K562 (cell line): ENCODE measurements around the gene UCP1. TPM values are rescaled to one million over a fixed set of nuclear protein-coding genes. Genes with fewer than 3 reads are reported as not detected.

Source experiments
- ATAC-seq: fragments of 200-7000 bp; cut with Tn5 transposase; 3 replicates; pipeline ENCODE4 v1.9.1; 2020; ENCODE audit warnings: moderate library complexity
- BruUV-seq: library from RNA; stranded (reverse); fragments of 400-500 nt; replicated peaks from 2 replicates; lab custom pipeline; 2021; lab: Mats Ljungman, UMichigan
- CTCF ChIA-PET: fragments of 300-600 bp; formaldehyde crosslinking; extraction: SDS; loops from one replicate; lab custom pipeline; 2021; ENCODE audit warnings: low intra/inter-chr PET ratio; lab: Yijun Ruan, JAX
- POLR2A ChIA-PET: fragments of 300-600, 350-650 bp; sonication (Branson Sonifier 250); formaldehyde crosslinking; extraction: SDS; loops from one replicate; lab custom pipeline; 2021; ENCODE audit warnings: antibody characterized with exemption, inconsistent platforms; lab: Yijun Ruan, JAX
- DNase-seq, 4 experiments: peaks; one replicate each; pipeline versions ENCODE4 v3.0.0 to v3.0.0-alpha.2; 2011 to 2018; ENCODE audit warnings: low spot score in 3 of 4, mixed read lengths in 3 of 4; ENCODE audit errors: extremely low read depth in 1 of 4
- FAIRE-seq: peaks from 2 replicates; lab custom pipeline; 2011; peaks lifted over from hg19 to GRCh38; lab: Jason Lieb, UNC
- H2AFZ ChIP-seq: 2 replicates; pipeline ENCODE4 v1.6.0; 2011; ENCODE audit warnings: low read depth, low read length, control low read depth, inconsistent platforms
- H3K27ac ChIP-seq: fragments of 200-600 bp; 3 replicates; pipeline ENCODE4 v1.8.0; 2011; ENCODE audit warnings: low read depth, mild to moderate bottlenecking, control low read depth, inconsistent platforms, low read length, moderate library complexity, mixed read lengths; ENCODE audit errors: extremely low read depth
- H3K27me3 ChIP-seq, 2 experiments: fragments of 300-600 bp in 1 of 2; 2 replicates in 1 of 2; 3 replicates in 1 of 2; pipeline versions ENCODE4 v1.6.0 to v1.8.0; 2011; ENCODE audit warnings: inconsistent platforms in 2 of 2, low read length in 2 of 2, mild to moderate bottlenecking in 1 of 2, mixed read lengths in 1 of 2, moderate library complexity in 1 of 2; ENCODE audit not compliant: control insufficient read depth in 2 of 2, insufficient read depth in 2 of 2
- H3K36me3 ChIP-seq: fragments of 300-600 bp; 3 replicates; pipeline ENCODE4 v1.8.0; 2011; ENCODE audit warnings: mild to moderate bottlenecking, low read length, inconsistent platforms; ENCODE audit not compliant: control insufficient read depth, insufficient read depth
- H3K4me1 ChIP-seq, 2 experiments: fragments of 200-600 bp in 1 of 2; replicated peaks in 1 of 2; 2 replicates in 1 of 2; 3 replicates in 1 of 2; pipeline versions ENCODE4 v1.5.1 to v1.8.0; 2011; ENCODE audit warnings: inconsistent platforms in 2 of 2, low read length in 2 of 2, mild to moderate bottlenecking in 1 of 2, mixed read lengths in 1 of 2, moderate library complexity in 1 of 2; ENCODE audit not compliant: control insufficient read depth in 2 of 2, insufficient read depth in 2 of 2
- H3K4me2 ChIP-seq: 2 replicates; pipeline ENCODE4 v1.6.1; 2011; ENCODE audit warnings: low read length, control low read depth, inconsistent platforms, mixed read lengths; ENCODE audit not compliant: insufficient read depth
- H3K4me3 ChIP-seq: fragments of 200-600 bp; sonication (generic), shearing (Covaris generic); 2 replicates; pipeline ENCODE4 v1.5.1; 2016; ENCODE audit warnings: control low read depth, inconsistent platforms
- H3K79me2 ChIP-seq: fragments of 200-600 bp; 3 replicates; pipeline ENCODE4 v1.8.0; 2011; ENCODE audit warnings: low read length, inconsistent platforms; ENCODE audit not compliant: control insufficient read depth, insufficient read depth
- H3K9ac ChIP-seq, 2 experiments: 2 replicates each; pipeline versions ENCODE4 v1.6.0 to v1.6.1; 2011; ENCODE audit warnings: low read depth in 2 of 2, low read length in 2 of 2, control low read depth in 1 of 2, inconsistent platforms in 1 of 2, mild to moderate bottlenecking in 1 of 2, mixed read lengths in 1 of 2; ENCODE audit not compliant: insufficient read depth in 1 of 2
- H3K9me1 ChIP-seq: one replicate; pipeline ENCODE4 v1.6.0; 2011; ENCODE audit warnings: inconsistent platforms, mild to moderate bottlenecking, low read length, moderate library complexity; ENCODE audit not compliant: control insufficient read depth, insufficient read depth
- H3K9me3 ChIP-seq: replicated peaks from 2 replicates; pipeline ENCODE4 v1.5.1; 2011; ENCODE audit warnings: low read depth, low read length, inconsistent platforms; ENCODE audit not compliant: control insufficient read depth, insufficient read depth
- H4K20me1 ChIP-seq: replicated peaks from 2 replicates; pipeline ENCODE4 v1.6.1; 2011; ENCODE audit warnings: low read length, inconsistent platforms, mixed read lengths; ENCODE audit not compliant: control insufficient read depth, insufficient read depth
- ARID1B ChIP-seq: fragments of 450-650 bp; IDR thresholded peaks from 2 replicates; pipeline ENCODE4 v1.6.1; 2016; ENCODE audit warnings: antibody characterized with exemption, mild to moderate bottlenecking, inconsistent platforms
- CXXC5 ChIP-seq: fragments of 250-450 bp; sonication (Bioruptor Pico); IDR thresholded peaks from 2 replicates; pipeline ENCODE4 v1.8.0; 2022; ENCODE audit warnings: inconsistent platforms, mild to moderate bottlenecking, moderate library complexity
- EGR1 ChIP-seq: fragments of 450-650 bp; conservative IDR thresholded peaks from 2 replicates; pipeline ENCODE4 v1.6.1; 2017; ENCODE audit warnings: mild to moderate bottlenecking
- EHMT2 ChIP-seq: fragments of 450-650 bp; IDR thresholded peaks from 2 replicates; pipeline ENCODE4 v1.6.1; 2018; ENCODE audit warnings: antibody characterized with exemption
- MEIS2 ChIP-seq: fragments of 450-650 bp; IDR thresholded peaks from 2 replicates; pipeline ENCODE4 v1.6.1; 2014; ENCODE audit warnings: mild to moderate bottlenecking; ENCODE audit not compliant: partially characterized antibody
- MYBL2 ChIP-seq, 2 experiments: fragments of 450-650 bp in 1 of 2; sonication (generic) in 1 of 2; formaldehyde crosslinking in 1 of 2; IDR thresholded peaks; 2 replicates each; pipeline versions ENCODE4 v1.6.1 to v1.8.1; 2017 to 2022; ENCODE audit warnings: borderline replicate concordance in 1 of 2, inconsistent platforms in 1 of 2, low read depth in 1 of 2, mild to moderate bottlenecking in 1 of 2, missing genetic modification reagents in 1 of 2, moderate library complexity in 1 of 2
- NR2C1 ChIP-seq, 2 experiments: fragments of 450-650 bp; IDR thresholded peaks; 2 replicates each; pipeline ENCODE4 v1.6.1; 2017; ENCODE audit warnings: mild to moderate bottlenecking in 2 of 2, antibody characterized with exemption in 1 of 2, inconsistent platforms in 1 of 2, missing compliant biosample characterization in 1 of 2, missing genetic modification characterization in 1 of 2
- RB1 ChIP-seq: fragments of 450-650 bp; IDR thresholded peaks from 2 replicates; pipeline ENCODE4 v1.6.1; 2017; ENCODE audit warnings: low read depth, mild to moderate bottlenecking
- SMC3 ChIP-seq: conservative IDR thresholded peaks from 2 replicates; pipeline ENCODE4 v1.6.1; 2011; ENCODE audit warnings: low read depth, low read length, improper control_type of control experiment; ENCODE audit not compliant: insufficient read depth
- ZBTB11 ChIP-seq, 3 experiments: fragments of 200-800 bp in 1 of 3; fragments of 250-450 bp in 1 of 3; fragments of 450-650 bp in 1 of 3; sonication (Bioruptor Pico) in 1 of 3; sonication (Bioruptor generic) in 1 of 3; formaldehyde crosslinking in 1 of 3; IDR thresholded peaks; 2 replicates each; pipeline versions ENCODE4 v1.6.1 to v1.8.0; 2016 to 2022; ENCODE audit warnings: mild to moderate bottlenecking in 2 of 3, missing genetic modification characterization in 2 of 3, missing compliant biosample characterization in 1 of 3, moderate library complexity in 1 of 3
- WGBS: fragments of 100-300 bp; shearing (Covaris generic); methylation state at CpG from one replicate; pipeline ENCODE4 v1.1.6; 2016; ENCODE audit warnings: low coverage, mixed read lengths; ENCODE audit not compliant: insufficient coverage; ENCODE audit errors: missing lambda C conversion rate; 5-methylcytosine and 5-hydroxymethylcytosine counted together
- in situ Hi-C: fragments of 300-500 bp; cut with MboI; formaldehyde crosslinking; loops from 4 replicates; pipeline ENCODE4 v1.15.0; 2018; ENCODE audit warnings: inconsistent platforms, mixed read lengths
- intact Hi-C: fragments of 100-400 bp; cut with micrococcal nuclease; formaldehyde crosslinking; loops from 2 replicates; pipeline ENCODE4 v1.14.2; 2022
- polyA plus RNA-seq, 8 experiments: library from polyadenylated mRNA; depleted of rRNA in 4 of 8; stranded (reverse) in 5 of 8; unstranded in 3 of 8; fragments of >200 nt; fragmentation: Nextera tagmentation in 2 of 8; fragmentation: Illumina TruSeq in 1 of 8; extraction: Ambion mirVana in 2 of 8; extraction: Trizol in 1 of 8; gene quantifications; 2 replicates each; pipeline versions ENCODE4 v1.2.1 to v1.2.3, GENCODE V29; 2011 to 2014; ENCODE audit warnings: inconsistent platforms in 1 of 8, missing spikeins in 1 of 8
- total RNA-seq, 7 experiments: library from RNA; depleted of rRNA in 6 of 7; stranded (reverse); fragments of >200 nt in 6 of 7; fragmentation: Illumina TruSeq in 2 of 7; extraction: Trizol in 2 of 7; gene quantifications; 2 replicates each; pipeline versions ENCODE4 v1.2.1 to v1.2.3, GENCODE V29; 2011 to 2021; ENCODE audit warnings: low replicate concordance in 1 of 7
- TF ChIP-seq, protein P1 (sequence below), 2 experiments: IDR thresholded peaks; 2 replicates each; pipeline ENCODE4 v1.6.1; 2011; ENCODE audit warnings: borderline replicate concordance in 1 of 2, control low read depth in 1 of 2, low read depth in 1 of 2, low read length in 1 of 2, mild to moderate bottlenecking in 1 of 2, mixed read lengths in 1 of 2, moderate library complexity in 1 of 2; ENCODE audit not compliant: insufficient read depth in 1 of 2, insufficient read length in 1 of 2, poor library complexity in 1 of 2, severe bottlenecking in 1 of 2; ENCODE audit errors: extremely low read depth in 1 of 2
- TF ChIP-seq, protein P2 (sequence below): IDR thresholded peaks from 3 replicates; pipeline ENCODE4 v1.6.1; 2011; ENCODE audit warnings: borderline replicate concordance, mild to moderate bottlenecking, moderate library complexity; ENCODE audit not compliant: insufficient read length; ENCODE audit errors: extremely low read depth

UCP1 gene
- total and polyA plus RNA-seq, 9 of the 15 experiments (the other 6 are each of a cell fraction or from before 2014, with no cell fraction given): not detected

DNA sequence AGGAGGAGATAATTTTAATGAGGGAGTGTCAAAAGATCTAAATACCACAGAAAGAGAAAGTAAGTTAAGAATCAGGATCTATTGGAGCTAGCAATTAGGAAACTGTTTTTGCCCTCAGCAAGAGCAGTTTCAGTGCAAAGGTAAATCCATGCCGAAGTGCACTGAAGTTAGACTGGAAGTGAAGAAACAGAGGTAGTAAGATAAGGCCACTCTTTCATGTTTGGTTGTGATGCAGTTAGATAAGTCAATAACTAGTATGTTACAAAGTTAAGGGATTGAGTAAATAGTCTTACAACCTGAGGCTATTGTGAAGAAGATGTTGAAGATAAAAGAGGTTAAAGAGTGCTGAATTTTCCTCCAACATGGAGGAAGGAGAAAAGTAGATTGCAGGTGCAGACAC is 46.7 kb upstream of the UCP1 start:
- Histone ChIP-seq H3K27me3 (peaks cover 10 to 11% of the 10 kb centered on the region in 2 experiments; a peak in 4 of 5 replicates), H3K9me3 (no peaks in the 10 kb centered on the region), H3K36me3 (no peaks in the 10 kb centered on the region), H4K20me1 (no peaks in the 10 kb centered on the region), H3K4me3 (no peak overlapping the region), H3K9ac (no peak overlapping the region), H3K4me2 (no peak overlapping the region), H3K27ac (no peak overlapping the region), H3K4me1 (no peaks in the 10 kb centered on the region), H2AFZ (no peak overlapping the region), H3K79me2 (no peaks in the 10 kb centered on the region), H3K9me1 (no peaks in the 10 kb centered on the region)
- no TSS peak for BruUV-seq
- TF ChIP-seq RB1 (no peak), CXXC5 (CRISPR knock-in tag) (no peak), EGR1 (no peak), ZBTB11 (CRISPR knock-in tag; IDR thresholded peaks at IDR 0.05) (no peak), SMC3 (no peak), MYBL2 (IDR thresholded peaks at IDR 0.05; ENCODE audit: low read depth) (no peak), MYBL2 (CRISPR knock-in tag; IDR thresholded peaks at IDR 0.05; ENCODE audit: borderline replicate concordance) (no peak), ARID1B (no peak), MEIS2 (no peak), EHMT2 (no peak), NR2C1 (IDR thresholded peaks at IDR 0.05) (no peak), NR2C1 (tag; IDR thresholded peaks at IDR 0.05) (no peak)
- TF ChIP-seq, protein P1, sequence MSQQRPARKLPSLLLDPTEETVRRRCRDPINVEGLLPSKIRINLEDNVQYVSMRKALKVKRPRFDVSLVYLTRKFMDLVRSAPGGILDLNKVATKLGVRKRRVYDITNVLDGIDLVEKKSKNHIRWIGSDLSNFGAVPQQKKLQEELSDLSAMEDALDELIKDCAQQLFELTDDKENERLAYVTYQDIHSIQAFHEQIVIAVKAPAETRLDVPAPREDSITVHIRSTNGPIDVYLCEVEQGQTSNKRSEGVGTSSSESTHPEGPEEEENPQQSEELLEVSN (IDR thresholded peaks at IDR 0.05; ENCODE audit: borderline replicate concordance in 1 of 2, extremely low read depth in 1 of 2, insufficient read depth in 1 of 2, insufficient read length in 1 of 2, low read depth in 1 of 2, low read length in 1 of 2, poor library complexity in 1 of 2, severe bottlenecking in 1 of 2): no peak
- TF ChIP-seq, protein P2, sequence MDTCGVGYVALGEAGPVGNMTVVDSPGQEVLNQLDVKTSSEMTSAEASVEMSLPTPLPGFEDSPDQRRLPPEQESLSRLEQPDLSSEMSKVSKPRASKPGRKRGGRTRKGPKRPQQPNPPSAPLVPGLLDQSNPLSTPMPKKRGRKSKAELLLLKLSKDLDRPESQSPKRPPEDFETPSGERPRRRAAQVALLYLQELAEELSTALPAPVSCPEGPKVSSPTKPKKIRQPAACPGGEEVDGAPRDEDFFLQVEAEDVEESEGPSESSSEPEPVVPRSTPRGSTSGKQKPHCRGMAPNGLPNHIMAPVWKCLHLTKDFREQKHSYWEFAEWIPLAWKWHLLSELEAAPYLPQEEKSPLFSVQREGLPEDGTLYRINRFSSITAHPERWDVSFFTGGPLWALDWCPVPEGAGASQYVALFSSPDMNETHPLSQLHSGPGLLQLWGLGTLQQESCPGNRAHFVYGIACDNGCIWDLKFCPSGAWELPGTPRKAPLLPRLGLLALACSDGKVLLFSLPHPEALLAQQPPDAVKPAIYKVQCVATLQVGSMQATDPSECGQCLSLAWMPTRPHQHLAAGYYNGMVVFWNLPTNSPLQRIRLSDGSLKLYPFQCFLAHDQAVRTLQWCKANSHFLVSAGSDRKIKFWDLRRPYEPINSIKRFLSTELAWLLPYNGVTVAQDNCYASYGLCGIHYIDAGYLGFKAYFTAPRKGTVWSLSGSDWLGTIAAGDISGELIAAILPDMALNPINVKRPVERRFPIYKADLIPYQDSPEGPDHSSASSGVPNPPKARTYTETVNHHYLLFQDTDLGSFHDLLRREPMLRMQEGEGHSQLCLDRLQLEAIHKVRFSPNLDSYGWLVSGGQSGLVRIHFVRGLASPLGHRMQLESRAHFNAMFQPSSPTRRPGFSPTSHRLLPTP: no peak
- WGBS: 8% methylated on average over 1 of the region's 1 CpG
- ATAC-seq: no peak
- DNase-seq: no peak
- FAIRE-seq: no peak
- ChIA-PET CTCF (no interaction called here), POLR2A (no interaction called here)
- in situ Hi-C loops: no loop called here
- intact Hi-C loops: no loop called here
